H9 (cell line): ENCODE measurements around the gene DPP7. TPM values are rescaled to one million over a fixed set of nuclear protein-coding genes. Genes with fewer than 3 reads are reported as not detected.

ENCODE experiments used
- DNase-seq: peaks from one replicate; pipeline ENCODE4 v3.0.0-alpha.2; 2017
- H2AFZ ChIP-seq: one replicate; pipeline ENCODE4 v1.6.1; 2013; ENCODE audit warnings: mild to moderate bottlenecking, low read length, control low read depth, moderate library complexity
- H2AK5ac ChIP-seq: 2 replicates; pipeline ENCODE4 v1.6.1; 2013; ENCODE audit warnings: low read length, control low read depth, mixed read lengths; ENCODE audit not compliant: insufficient read length
- H2BK120ac ChIP-seq: one replicate; pipeline ENCODE4 v1.6.1; 2013; ENCODE audit warnings: low read depth, mild to moderate bottlenecking, low read length, control low read depth, inconsistent platforms; ENCODE audit not compliant: poor library complexity, severe bottlenecking
- H2BK12ac ChIP-seq: 2 replicates; pipeline ENCODE4 v1.6.1; 2013; ENCODE audit warnings: low read length, control low read depth, mixed read lengths, low read depth; ENCODE audit not compliant: insufficient read length
- H2BK15ac ChIP-seq: 2 replicates; pipeline ENCODE4 v1.6.1; 2013; ENCODE audit warnings: low read depth, low read length, control low read depth
- H2BK20ac ChIP-seq: one replicate; pipeline ENCODE4 v1.6.1; 2013; ENCODE audit warnings: low read depth, mild to moderate bottlenecking, low read length, control low read depth, inconsistent platforms; ENCODE audit not compliant: poor library complexity, severe bottlenecking
- H2BK5ac ChIP-seq: 2 replicates; pipeline ENCODE4 v1.6.1; 2013; ENCODE audit warnings: low read length, control low read depth, mixed read lengths; ENCODE audit not compliant: insufficient read length
- H3K14ac ChIP-seq: 2 replicates; pipeline ENCODE4 v1.6.1; 2013; ENCODE audit warnings: low read length, control low read depth; ENCODE audit not compliant: insufficient read depth
- H3K18ac ChIP-seq: 2 replicates; pipeline ENCODE4 v1.6.1; 2013; ENCODE audit warnings: low read depth, mild to moderate bottlenecking, mixed read lengths, low read length, control low read depth; ENCODE audit not compliant: insufficient read length
- H3K23ac ChIP-seq: 2 replicates; pipeline ENCODE4 v1.6.1; 2013; ENCODE audit warnings: low read length, control low read depth, mixed read lengths, low read depth; ENCODE audit not compliant: insufficient read length
- H3K23me2 ChIP-seq: 2 replicates; pipeline ENCODE4 v1.6.1; 2013; ENCODE audit warnings: low read depth, mild to moderate bottlenecking, mixed read lengths, low read length, control low read depth; ENCODE audit not compliant: insufficient read length, poor library complexity, severe bottlenecking
- H3K27ac ChIP-seq: 2 replicates; pipeline ENCODE4 v1.5.1; 2013; ENCODE audit warnings: low read length, control low read depth, mixed read lengths, low read depth; ENCODE audit not compliant: insufficient read length
- H3K27me3 ChIP-seq: 2 replicates; pipeline ENCODE4 v1.6.1; 2013; ENCODE audit warnings: low read length, control low read depth, inconsistent platforms; ENCODE audit not compliant: insufficient read depth
- H3K4ac ChIP-seq: 2 replicates; pipeline ENCODE4 v1.6.1; 2013; ENCODE audit warnings: low read depth, mild to moderate bottlenecking, control low read depth, inconsistent platforms, low read length, moderate library complexity
- H3K4me1 ChIP-seq: 2 replicates; pipeline ENCODE4 v1.6.1; 2013; ENCODE audit warnings: low read length, control low read depth, inconsistent platforms; ENCODE audit not compliant: insufficient read depth
- H3K4me2 ChIP-seq: 2 replicates; pipeline ENCODE4 v1.6.1; 2013; ENCODE audit warnings: low read length, control low read depth, mixed read lengths; ENCODE audit not compliant: insufficient read length, insufficient read depth
- H3K56ac ChIP-seq: 2 replicates; pipeline ENCODE4 v1.6.1; 2013; ENCODE audit warnings: low read depth, mild to moderate bottlenecking, mixed read lengths, low read length, control low read depth; ENCODE audit not compliant: insufficient read length
- H3K79me1 ChIP-seq: 2 replicates; pipeline ENCODE4 v1.6.1; 2013; ENCODE audit warnings: low read depth, mild to moderate bottlenecking, moderate library complexity, low read length, control low read depth, inconsistent platforms; ENCODE audit not compliant: insufficient read depth, poor library complexity, severe bottlenecking
- H3K79me2 ChIP-seq: 2 replicates; pipeline ENCODE4 v1.6.1; 2013; ENCODE audit warnings: low read length, control low read depth, inconsistent platforms; ENCODE audit not compliant: insufficient read depth
- H3K9ac ChIP-seq: 2 replicates; pipeline ENCODE4 v1.6.1; 2013; ENCODE audit warnings: low read length, control low read depth, mixed read lengths; ENCODE audit not compliant: insufficient read length; ENCODE audit errors: extremely low read depth
- H3K9me3 ChIP-seq: one replicate; pipeline ENCODE4 v1.6.1; 2013; ENCODE audit warnings: low read depth, low read length, inconsistent platforms; ENCODE audit not compliant: control insufficient read depth
- H3T11ph ChIP-seq: one replicate; pipeline ENCODE4 v1.6.1; 2013; ENCODE audit warnings: mild to moderate bottlenecking, low read length, control low read depth, inconsistent platforms
- H4K20me1 ChIP-seq: one replicate; pipeline ENCODE4 v1.6.1; 2013; ENCODE audit not compliant: control insufficient read depth, insufficient read length, insufficient read depth
- H4K5ac ChIP-seq: 2 replicates; pipeline ENCODE4 v1.6.1; 2013; ENCODE audit warnings: low read depth, mild to moderate bottlenecking, mixed read lengths, low read length, control low read depth; ENCODE audit not compliant: insufficient read length
- H4K8ac ChIP-seq: replicated peaks from 2 replicates; pipeline ENCODE4 v1.6.1; 2013; ENCODE audit warnings: low read length, control low read depth, mixed read lengths, low read depth; ENCODE audit not compliant: insufficient read length
- H4K91ac ChIP-seq: 2 replicates; pipeline ENCODE4 v1.6.1; 2013; ENCODE audit warnings: low read depth, mild to moderate bottlenecking, moderate library complexity, mixed read lengths, low read length, control low read depth; ENCODE audit not compliant: insufficient read length
- H3K27ac Mint-ChIP-seq, 3 experiments: 2 replicates in 2 of 3; 3 replicates in 1 of 3; pipeline ENCODE4 v1.8.0; 2020 to 2021; ENCODE audit warnings: mixed read lengths in 3 of 3, mild to moderate bottlenecking in 1 of 3, moderate library complexity in 1 of 3
- H3K27me3 Mint-ChIP-seq: 2 replicates; pipeline ENCODE4 v1.8.0; 2021; ENCODE audit warnings: low read depth, mild to moderate bottlenecking, moderate library complexity, mixed read lengths
- H3K36me3 Mint-ChIP-seq, 3 experiments: 2 replicates in 2 of 3; 3 replicates in 1 of 3; pipeline ENCODE4 v1.8.0; 2020 to 2021; ENCODE audit warnings: low read depth in 3 of 3, mixed read lengths in 3 of 3; ENCODE audit not compliant: insufficient read depth in 1 of 3
- H3K4me1 Mint-ChIP-seq, 2 experiments: 2 replicates each; pipeline ENCODE4 v1.8.0; 2020; ENCODE audit warnings: mixed read lengths in 2 of 2
- H3K4me3 Mint-ChIP-seq, 2 experiments: 2 replicates in 1 of 2; 3 replicates in 1 of 2; pipeline ENCODE4 v1.8.0; 2020 to 2021; ENCODE audit warnings: mild to moderate bottlenecking in 2 of 2, mixed read lengths in 2 of 2, moderate library complexity in 1 of 2
- H3K9me3 Mint-ChIP-seq, 2 experiments: 2 replicates in 1 of 2; 3 replicates in 1 of 2; pipeline ENCODE4 v1.8.0; 2020; ENCODE audit warnings: mild to moderate bottlenecking in 2 of 2, mixed read lengths in 2 of 2, moderate library complexity in 1 of 2
- CTCF ChIP-seq: fragments of 200-600 bp; sonication (generic); conservative IDR thresholded peaks from 3 replicates; pipeline ENCODE4 v1.8.0; 2021; ENCODE audit warnings: antibody characterized with exemption, mild to moderate bottlenecking
- WGBS: extraction: QIAGEN DNeasy Blood & Tissue Kit; methylation state at CpG from one replicate; pipeline ENCODE4 v1.1.7; 2013; ENCODE audit warnings: missing lambda C conversion rate, low lambda C conversion rate, mixed read lengths; ENCODE audit not compliant: insufficient read length; ENCODE audit errors: extremely low coverage; 5-methylcytosine and 5-hydroxymethylcytosine counted together
- total RNA-seq: library from RNA; stranded (reverse); gene quantifications from 2 replicates; pipeline ENCODE4 v1.2.1, GENCODE V29; 2021

Gene DPP7
- total RNA-seq, 1 experiment from 2014 or later = 29.4 TPM

GRCh38 chr9:137128158-137128861 is 13.8 kb upstream of the DPP7 start:
- Histone ChIP-seq H2BK5ac (no peak overlapping the region), H3K4ac (no peak overlapping the region), H3K27ac (no peak overlapping the region), H2AFZ (no peak overlapping the region), H2BK120ac (no peak overlapping the region), H2BK15ac (no peak overlapping the region), H3K9me3 (no peaks in the 10 kb centered on the region), H3K56ac (no peak overlapping the region), H3K9ac (no peak overlapping the region), H4K5ac (no peak overlapping the region), H3K23ac (no peak overlapping the region), H3K79me1 (no peaks in the 10 kb centered on the region), H2BK20ac (no peak overlapping the region), H3K23me2 (peaks cover 4% of the 10 kb centered on the region), H2BK12ac (no peak overlapping the region), H3K27me3 (no peaks in the 10 kb centered on the region), H3K4me1 (no peaks in the 10 kb centered on the region), H3K79me2 (no peaks in the 10 kb centered on the region), H3T11ph (no peak overlapping the region), H4K91ac (no peak overlapping the region), H3K14ac (no peak overlapping the region), H3K4me2 (peak overlapping the region; percentile 71), H4K8ac (no peak overlapping the region), H4K20me1 (no peaks in the 10 kb centered on the region), H3K18ac (no peak overlapping the region), H2AK5ac (no peak overlapping the region)
- Mint-ChIP-seq H3K27me3 (peaks cover 34% of the 10 kb centered on the region), H3K4me1 (peaks cover 14 to 17% of the 10 kb centered on the region in 2 experiments), H3K9me3 (no peaks in the 10 kb centered on the region), H3K27ac (no peak overlapping the region), H3K4me3 (peak overlapping the region; percentile 76 to 81), H3K36me3 (no peaks in the 10 kb centered on the region; a peak in 1 of 7 replicates)
- no peak for DNase-seq
- no CpG with 5 or more reads among the region's 19 CpGs for WGBS
- no peak for TF ChIP-seq CTCF
